ENCODE measurements around the gene FERMT1.
A peak's percentile ranks its signal among the peaks of the same experiment; 100 is the strongest.

FERMT1 gene

DNA sequence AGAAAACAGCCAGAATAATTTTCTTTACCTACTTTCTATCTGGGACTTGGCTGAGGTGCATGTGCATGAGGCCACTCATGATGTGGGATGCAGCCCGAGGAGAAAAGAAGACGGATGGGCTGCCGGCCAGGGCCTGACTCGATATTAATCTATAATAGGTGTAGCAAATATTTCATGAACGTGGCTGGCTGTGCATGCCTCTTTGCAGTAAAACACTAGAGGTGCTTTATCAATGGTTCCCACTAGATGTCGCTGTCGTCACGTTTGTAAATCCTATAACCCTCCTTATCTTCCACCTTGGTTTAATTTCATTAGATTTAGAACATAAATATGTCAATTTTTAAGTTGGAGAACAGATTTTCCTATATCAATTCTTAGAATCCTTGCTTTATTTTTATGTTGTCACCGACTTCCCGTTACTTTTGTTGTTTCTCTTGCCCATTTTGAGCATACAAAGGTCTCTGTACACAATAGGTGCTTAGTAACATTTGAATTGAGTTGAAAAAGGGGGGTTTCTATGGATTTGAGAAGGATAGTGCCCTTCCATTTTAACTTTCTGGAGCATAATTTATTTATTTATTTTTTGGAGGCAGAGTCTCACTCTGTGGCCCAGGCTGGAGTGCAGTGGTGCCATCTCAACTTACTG, 19.6 kb upstream of the FERMT1 start:
- Histone ChIP-seq H3F3A (ENCODE audit: insufficient read depth, low read length) (no peaks in the 10 kb centered on the region), H3K4me2 (ENCODE audit: low read depth, low read length) (no peak overlapping the region), H2AFZ (ENCODE audit: low read length) (no peak overlapping the region), H3K9me3 (replicated peaks; ENCODE audit: insufficient read depth, low read length) (no peaks in the 10 kb centered on the region), H4K20me1 (ENCODE audit: insufficient read depth, low read length) (no peaks in the 10 kb centered on the region), H3K36me3 (replicated peaks; ENCODE audit: insufficient read depth, low read length) (no peaks in the 10 kb centered on the region), H3K27me3 (replicated peaks; ENCODE audit: insufficient read depth, low read length) (no peaks in the 10 kb centered on the region), H3K9me2 (replicated peaks; ENCODE audit: insufficient read depth, low read length) (no peaks in the 10 kb centered on the region), H3K4me1 (ENCODE audit: low read length) (no peaks in the 10 kb centered on the region), H3K27ac (ENCODE audit: low read length) (no peak overlapping the region), H3K9ac (ENCODE audit: low read length) (no peak overlapping the region), H3K79me2 (ENCODE audit: low read length) (no peaks in the 10 kb centered on the region), H3K4me3 (ENCODE audit: low read length) (no peak overlapping the region)
- TF ChIP-seq, protein P1, sequence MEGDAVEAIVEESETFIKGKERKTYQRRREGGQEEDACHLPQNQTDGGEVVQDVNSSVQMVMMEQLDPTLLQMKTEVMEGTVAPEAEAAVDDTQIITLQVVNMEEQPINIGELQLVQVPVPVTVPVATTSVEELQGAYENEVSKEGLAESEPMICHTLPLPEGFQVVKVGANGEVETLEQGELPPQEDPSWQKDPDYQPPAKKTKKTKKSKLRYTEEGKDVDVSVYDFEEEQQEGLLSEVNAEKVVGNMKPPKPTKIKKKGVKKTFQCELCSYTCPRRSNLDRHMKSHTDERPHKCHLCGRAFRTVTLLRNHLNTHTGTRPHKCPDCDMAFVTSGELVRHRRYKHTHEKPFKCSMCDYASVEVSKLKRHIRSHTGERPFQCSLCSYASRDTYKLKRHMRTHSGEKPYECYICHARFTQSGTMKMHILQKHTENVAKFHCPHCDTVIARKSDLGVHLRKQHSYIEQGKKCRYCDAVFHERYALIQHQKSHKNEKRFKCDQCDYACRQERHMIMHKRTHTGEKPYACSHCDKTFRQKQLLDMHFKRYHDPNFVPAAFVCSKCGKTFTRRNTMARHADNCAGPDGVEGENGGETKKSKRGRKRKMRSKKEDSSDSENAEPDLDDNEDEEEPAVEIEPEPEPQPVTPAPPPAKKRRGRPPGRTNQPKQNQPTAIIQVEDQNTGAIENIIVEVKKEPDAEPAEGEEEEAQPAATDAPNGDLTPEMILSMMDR (IDR thresholded peaks at IDR 0.05; ENCODE audit: low read length), result peak; percentile 85
- TF ChIP-seq EZH2phosphoT487 (IDR thresholded peaks at IDR 0.05; ENCODE audit: low read length), result no peak
- DNase-seq, result peak; percentile 62

DNA sequence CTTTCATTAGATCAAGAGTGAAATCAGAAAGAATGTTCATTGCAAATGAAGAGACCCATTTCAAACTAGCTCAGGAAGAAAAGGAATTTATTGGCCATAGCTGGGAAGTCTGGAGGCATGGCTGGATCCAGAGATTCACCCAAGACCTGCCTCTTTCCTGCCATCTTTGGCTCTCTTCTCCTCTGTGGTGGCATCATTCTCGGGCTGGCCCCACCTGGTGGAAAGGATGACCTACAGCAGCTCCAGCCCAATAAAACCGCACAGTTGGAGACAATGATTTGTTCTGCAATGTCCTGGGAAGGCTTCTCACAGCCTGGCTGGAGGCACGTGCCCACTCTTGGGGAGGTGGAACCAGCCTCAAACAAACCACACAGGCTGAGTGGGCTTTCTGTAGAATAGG, 18.1 kb upstream of the FERMT1 start:
- H3K4me3 ChIP-seq (ENCODE audit: low read length), result no peak overlapping the region
- no peaks in the 10 kb centered on the region for H3K4me1 ChIP-seq (ENCODE audit: low read length)
- H3K27ac ChIP-seq (ENCODE audit: low read length), result no peak overlapping the region
- H3K9me2 ChIP-seq (replicated peaks; ENCODE audit: insufficient read depth, low read length), result no peaks in the 10 kb centered on the region
- H3K9ac ChIP-seq (ENCODE audit: low read length), result no peak overlapping the region
- no peaks in the 10 kb centered on the region for H3K36me3 ChIP-seq (replicated peaks; ENCODE audit: insufficient read depth, low read length)
- no peaks in the 10 kb centered on the region for H3K27me3 ChIP-seq (replicated peaks; ENCODE audit: insufficient read depth, low read length)
- no peaks in the 10 kb centered on the region for H3K9me3 ChIP-seq (replicated peaks; ENCODE audit: insufficient read depth, low read length)
- H3K79me2 ChIP-seq (ENCODE audit: low read length), result no peaks in the 10 kb centered on the region
- H3K4me2 ChIP-seq (ENCODE audit: low read depth, low read length), result no peak overlapping the region
- no peak for DNase-seq
- TF ChIP-seq EZH2 (optimal IDR thresholded peaks at IDR 0.05; ENCODE audit: low read depth, low read length), result no peak
- TF ChIP-seq, protein P1 (IDR thresholded peaks at IDR 0.05; ENCODE audit: low read length), result peak; percentile 41
- H3F3A ChIP-seq (ENCODE audit: insufficient read depth, low read length), result no peaks in the 10 kb centered on the region
- H2AFZ ChIP-seq (ENCODE audit: low read length), result peak overlapping the region; percentile 2; the same call in 1 of the 2 replicates
- H4K20me1 ChIP-seq (ENCODE audit: insufficient read depth, low read length), result no peaks in the 10 kb centered on the region

DNA sequence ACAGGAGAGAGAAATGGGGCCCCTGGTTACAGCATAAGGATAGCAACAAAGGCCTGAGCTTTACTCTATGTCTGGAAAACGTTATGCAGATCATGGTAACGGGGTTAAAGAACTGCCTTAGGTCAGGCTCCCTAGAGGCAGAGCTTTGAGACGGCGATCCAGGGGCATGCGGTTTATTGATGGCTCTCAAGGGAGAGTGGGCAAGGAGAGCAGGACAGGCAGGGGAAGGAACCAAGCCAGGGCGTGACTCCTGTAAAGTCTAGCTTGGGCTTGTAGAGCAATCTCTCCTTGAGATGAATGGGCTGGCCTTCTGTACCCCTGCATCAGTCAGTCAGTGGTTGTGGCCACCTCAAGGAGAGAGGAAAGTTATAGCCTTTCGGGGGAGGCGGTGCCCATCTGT, 12.5 kb upstream of the FERMT1 start:
- H3K4me2 ChIP-seq (ENCODE audit: low read depth, low read length), result no peak overlapping the region

More for the DNA sequence above, 12.5 kb upstream of the FERMT1 start:
- H2AFZ ChIP-seq (ENCODE audit: low read length), result no peak overlapping the region
- H3K9ac ChIP-seq (ENCODE audit: low read length), result no peak overlapping the region
- no peak overlapping the region for H3K4me3 ChIP-seq (ENCODE audit: low read length)
- H4K20me1 ChIP-seq (ENCODE audit: insufficient read depth, low read length), result no peaks in the 10 kb centered on the region
- H3K79me2 ChIP-seq (ENCODE audit: low read length), result no peaks in the 10 kb centered on the region
- no peaks in the 10 kb centered on the region for H3K27me3 ChIP-seq (replicated peaks; ENCODE audit: insufficient read depth, low read length)
- H3K9me3 ChIP-seq (replicated peaks; ENCODE audit: insufficient read depth, low read length), result no peaks in the 10 kb centered on the region
- H3F3A ChIP-seq (ENCODE audit: insufficient read depth, low read length), result no peaks in the 10 kb centered on the region
- H3K9me2 ChIP-seq (replicated peaks; ENCODE audit: insufficient read depth, low read length), result no peaks in the 10 kb centered on the region
- TF ChIP-seq EZH2phosphoT487 (IDR thresholded peaks at IDR 0.05; ENCODE audit: low read length), result no peak
- TF ChIP-seq, protein P1 (IDR thresholded peaks at IDR 0.05; ENCODE audit: low read length), result no peak
- TF ChIP-seq EZH2 (optimal IDR thresholded peaks at IDR 0.05; ENCODE audit: low read depth, low read length), result no peak
- DNase-seq, result no peak
- H3K36me3 ChIP-seq (replicated peaks; ENCODE audit: insufficient read depth, low read length), result no peaks in the 10 kb centered on the region
- H3K27ac ChIP-seq (ENCODE audit: low read length), result no peak overlapping the region
- H3K4me1 ChIP-seq (ENCODE audit: low read length), result no peaks in the 10 kb centered on the region
